Aortic smooth muscle cell (primary cell): ENCODE data around the gene TMEM63A. TPM values are rescaled to one million over a fixed set of nuclear protein-coding genes. Genes with fewer than 3 reads are reported as not detected.

Experiments
- total RNA-seq: library from RNA; depleted of rRNA; stranded (reverse); fragments of >200 nt; gene quantifications from 2 replicates; pipeline ENCODE4 v1.2.3, GENCODE V29; 2014

Gene TMEM63A
- total RNA-seq: 20.5 and 23.4 TPM in 2 replicates

DNA sequence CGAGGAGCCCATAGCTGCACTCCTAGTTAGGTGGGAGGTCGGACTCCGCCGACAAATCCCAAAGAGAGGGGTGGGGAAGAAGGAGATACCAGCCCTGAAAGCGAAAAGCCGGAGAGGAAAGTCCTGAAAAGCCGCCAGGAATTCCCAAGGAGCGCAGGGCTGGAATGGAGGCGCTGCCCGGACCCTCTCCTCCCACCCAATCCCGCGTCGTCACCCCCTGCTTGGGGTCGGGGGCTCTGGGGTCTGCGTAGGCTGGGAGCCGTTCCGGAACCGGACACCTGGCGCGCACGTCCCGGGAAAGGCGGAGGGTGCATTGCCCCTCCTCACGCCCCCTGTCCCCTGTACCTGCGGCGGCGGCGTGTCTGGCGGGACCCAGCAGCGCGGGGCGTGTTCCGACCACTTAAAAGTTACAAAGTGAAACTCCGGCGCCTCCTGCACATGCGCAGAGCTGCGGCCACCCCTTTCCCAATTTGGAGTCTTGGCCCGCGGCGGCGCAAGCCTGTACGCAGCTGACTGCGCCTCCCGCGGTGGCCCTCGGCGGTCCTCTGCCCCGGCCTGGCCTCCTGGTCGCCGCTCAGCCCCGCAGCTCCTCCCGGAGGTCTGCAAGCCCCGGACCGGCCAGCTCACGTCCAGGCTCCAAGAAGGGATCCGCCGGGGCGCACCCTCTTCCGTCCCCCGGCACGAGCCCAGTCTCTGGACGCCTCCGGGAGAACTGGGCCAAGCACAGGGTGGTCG is at the start of gene TMEM63A:
Gene TMEM63A, minus strand, starts transcription at position 422 of the 735 bp plus-strand sequence. CDS start 4,800 bp downstream, outside the sequence.

DNA sequence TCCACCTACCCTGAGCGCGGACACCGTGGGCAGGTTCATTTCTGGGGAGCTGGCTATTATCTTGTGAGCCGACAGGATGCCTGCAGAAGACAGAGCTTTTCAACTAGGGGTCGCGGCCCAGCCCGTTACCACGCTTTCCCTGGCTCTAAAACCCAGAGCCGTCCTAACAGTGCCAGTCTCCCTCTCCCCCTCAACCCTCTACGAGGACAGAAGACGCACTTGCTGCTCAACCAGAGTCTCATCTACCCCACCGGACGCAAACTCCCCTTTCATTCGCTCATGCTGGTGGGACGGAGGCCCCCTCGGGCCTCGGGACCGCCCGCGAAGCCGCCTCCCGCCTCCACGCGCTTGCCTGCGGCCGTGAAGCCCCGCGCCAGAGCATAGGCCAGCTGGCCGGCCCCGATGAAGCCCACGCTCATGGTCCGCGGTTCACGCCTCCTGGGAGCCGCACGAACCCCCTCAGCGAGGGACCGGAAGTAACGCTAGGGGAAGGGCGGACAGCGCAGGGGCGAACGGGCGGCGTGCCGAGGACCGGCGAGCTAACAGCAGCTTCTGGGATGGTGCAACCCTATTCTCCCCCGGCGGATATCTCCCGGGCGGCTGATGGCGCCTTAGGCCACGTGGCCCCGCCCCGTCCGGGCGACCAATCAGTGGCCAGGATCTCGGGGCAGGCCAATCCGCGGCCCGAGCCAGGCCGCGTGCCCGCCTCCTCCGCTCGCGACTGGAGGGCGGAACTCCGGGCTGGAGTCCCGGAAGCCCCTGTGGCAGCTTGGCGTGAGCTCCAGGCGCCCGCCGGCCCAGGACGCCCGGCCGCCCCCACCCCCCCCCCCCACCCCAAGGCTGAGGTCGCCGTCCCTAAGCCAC is 41.7 kb upstream of the TMEM63A start, which contains the start of gene PYCR2:
Gene PYCR2, minus strand, starts transcription at position 559 of the 864 bp plus-strand sequence. Its CDS starts 140 bp downstream, at position 419.

DNA sequence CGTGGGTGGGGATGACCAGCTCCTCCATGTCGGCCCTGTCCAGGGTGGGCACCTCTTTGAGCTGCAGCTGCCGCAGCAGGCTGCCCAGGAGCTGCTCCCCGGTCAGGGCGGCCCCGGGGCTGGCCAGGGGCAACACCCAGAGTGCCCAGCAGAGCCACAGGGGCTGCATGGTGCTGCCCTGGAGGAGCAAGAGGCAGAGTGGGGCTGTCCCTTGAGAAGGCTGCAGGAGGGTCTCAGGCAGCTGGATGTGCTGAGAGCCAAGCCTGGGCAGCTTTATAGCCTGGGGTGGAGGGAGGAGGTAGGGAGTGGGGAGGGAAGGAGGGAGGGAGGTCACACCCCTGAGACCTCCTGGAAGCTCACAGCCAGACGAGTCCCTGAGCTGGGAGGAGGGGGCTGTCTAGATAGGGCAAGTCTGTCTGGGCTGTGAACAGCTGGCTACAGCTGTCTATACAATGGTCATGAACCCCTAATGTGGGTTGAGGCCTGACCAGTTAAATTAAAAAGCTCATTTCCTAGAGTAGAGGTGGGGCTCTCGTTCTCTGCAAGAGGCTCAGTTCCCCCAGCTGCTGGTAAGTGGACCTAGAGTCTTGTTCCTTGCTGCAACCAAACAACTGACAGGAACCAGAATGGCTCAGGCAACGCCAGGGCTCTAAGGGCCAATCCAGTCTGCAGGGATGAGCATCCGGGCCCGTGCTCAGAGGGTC is 6.9 kb upstream of the TMEM63A start, which contains the start of gene LEFTY1:
Gene LEFTY1, minus strand, starts transcription at position 249 of the 704 bp plus-strand sequence. Its CDS starts 80 bp downstream, at position 169.

DNA sequence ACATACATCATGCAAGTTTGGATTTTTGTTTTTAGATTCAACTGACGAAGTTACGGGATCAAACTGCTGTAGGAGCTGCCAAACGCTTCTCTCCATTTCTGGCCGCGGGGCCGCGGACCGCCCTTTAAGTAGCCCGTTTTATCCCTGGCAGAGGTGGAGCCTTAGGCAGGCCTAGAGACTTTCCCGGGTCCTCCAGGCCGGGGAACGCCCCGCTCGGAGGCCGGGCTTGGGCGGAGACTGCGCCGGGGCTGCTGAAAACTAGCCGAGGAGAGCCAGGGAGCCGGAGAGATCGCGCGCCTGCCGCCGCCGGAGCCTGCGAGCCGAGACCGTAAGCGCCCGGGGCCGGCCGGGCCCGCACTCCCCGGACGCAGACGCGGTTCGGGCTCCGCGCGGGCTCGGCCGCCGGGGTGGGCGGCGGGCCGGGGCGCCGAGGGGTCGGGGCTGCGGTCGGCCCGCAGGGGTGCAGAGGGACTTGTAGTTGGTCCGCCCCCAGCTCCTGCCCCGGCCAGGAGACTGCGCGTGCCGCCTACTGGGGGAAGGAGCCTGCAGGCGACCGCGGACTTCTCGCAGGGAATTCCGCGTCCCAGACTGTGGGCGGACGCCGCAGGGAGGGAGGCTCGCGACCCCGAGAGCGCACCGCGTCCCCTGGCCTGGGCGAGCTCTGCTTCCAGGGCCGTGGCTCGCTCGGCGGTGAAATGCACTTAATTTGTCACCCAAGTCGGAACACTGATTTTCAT is 72.2 kb downstream of the TMEM63A start, which contains the start of gene EPHX1:
Gene EPHX1, plus strand, starts transcription at position 283 of the 737 bp plus-strand sequence. CDS start 18,606 bp downstream, outside the sequence.

Other genes with a start within 250 kb of the TMEM63A start
- gene ENAH, start 229.3 kb downstream of the TMEM63A start, total RNA-seq: 247 and 338 TPM in 2 replicates
- gene SRP9, start 104.6 kb downstream of the TMEM63A start, total RNA-seq: 201 and 223 TPM in 2 replicates
- gene EPHX1, start 72.3 kb downstream of the TMEM63A start, total RNA-seq: 16.6 and 28.0 TPM in 2 replicates
- gene LEFTY1, start 6.8 kb upstream of the TMEM63A start, total RNA-seq: 0.06 TPM in 1 of 2 replicates, not detected in the other
- 31.9 and 42.1 TPM in 2 replicates for gene PYCR2, start 41.9 kb upstream of the TMEM63A start, total RNA-seq
- gene LEFTY2, start 58.8 kb upstream of the TMEM63A start, total RNA-seq: 0.06 TPM in 1 of 2 replicates, not detected in the other
- gene SDE2, start 117.0 kb upstream of the TMEM63A start, total RNA-seq: 22.3 and 27.1 TPM in 2 replicates
- gene H3-3A, start 180.3 kb upstream of the TMEM63A start, total RNA-seq: 91.9 and 125 TPM in 2 replicates